ENCODE data around the gene HGS. TPM values are rescaled to one million over a fixed set of nuclear protein-coding genes. Genes with fewer than 3 reads are reported as not detected.

Gene HGS
- total RNA-seq, 4 donors from 2014 or later = 62.9 to 98.3 (median 67.3) TPM

DNA sequence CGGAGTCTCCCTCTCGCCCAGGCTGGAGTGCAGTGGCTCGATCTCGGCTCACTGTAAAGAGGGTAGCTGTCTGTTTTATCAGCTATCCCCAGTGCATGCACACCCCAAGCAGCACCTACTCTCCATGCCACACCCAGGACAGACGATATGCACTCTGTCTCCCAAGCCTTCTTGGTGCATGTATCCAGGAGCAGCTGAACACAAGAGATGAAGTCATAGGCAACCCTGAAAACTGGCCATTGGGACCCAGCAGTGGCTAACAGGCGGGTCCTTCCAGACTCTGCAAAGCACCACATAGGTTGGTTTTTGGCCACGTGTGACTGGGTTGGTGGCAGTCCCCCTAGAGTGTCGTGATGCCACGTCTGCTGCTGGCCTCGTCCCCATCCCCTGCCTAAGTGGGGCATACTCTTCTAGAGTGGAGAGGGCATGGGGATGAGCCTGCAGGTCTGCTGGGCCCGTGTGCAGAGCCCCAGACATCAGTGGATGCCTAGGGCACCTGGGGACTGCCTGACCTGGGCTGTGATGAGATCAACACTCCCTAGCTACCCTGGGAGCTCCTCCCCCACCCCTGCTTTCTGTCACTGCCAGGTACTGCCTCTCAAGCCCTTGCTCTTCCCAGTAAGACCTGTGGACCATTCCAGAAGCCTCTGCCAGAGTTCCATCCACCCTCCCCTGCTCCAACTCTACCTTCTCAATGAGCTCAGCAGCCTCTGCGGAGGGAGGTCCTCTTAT is 36.8 kb upstream of the HGS start:
- DNase-seq = no peak
- H3K27ac ChIP-seq = no peak overlapping the region
- no peak overlapping the region for H3K4me3 ChIP-seq (replicated peaks in 1 of 3)
- no peaks in the 10 kb centered on the region for H3K36me3 ChIP-seq
- no peaks in the 10 kb centered on the region for H3K4me1 ChIP-seq
- no peak for TF ChIP-seq POLR2A (IDR thresholded peaks at IDR 0.05)
- TF ChIP-seq, protein P1, sequence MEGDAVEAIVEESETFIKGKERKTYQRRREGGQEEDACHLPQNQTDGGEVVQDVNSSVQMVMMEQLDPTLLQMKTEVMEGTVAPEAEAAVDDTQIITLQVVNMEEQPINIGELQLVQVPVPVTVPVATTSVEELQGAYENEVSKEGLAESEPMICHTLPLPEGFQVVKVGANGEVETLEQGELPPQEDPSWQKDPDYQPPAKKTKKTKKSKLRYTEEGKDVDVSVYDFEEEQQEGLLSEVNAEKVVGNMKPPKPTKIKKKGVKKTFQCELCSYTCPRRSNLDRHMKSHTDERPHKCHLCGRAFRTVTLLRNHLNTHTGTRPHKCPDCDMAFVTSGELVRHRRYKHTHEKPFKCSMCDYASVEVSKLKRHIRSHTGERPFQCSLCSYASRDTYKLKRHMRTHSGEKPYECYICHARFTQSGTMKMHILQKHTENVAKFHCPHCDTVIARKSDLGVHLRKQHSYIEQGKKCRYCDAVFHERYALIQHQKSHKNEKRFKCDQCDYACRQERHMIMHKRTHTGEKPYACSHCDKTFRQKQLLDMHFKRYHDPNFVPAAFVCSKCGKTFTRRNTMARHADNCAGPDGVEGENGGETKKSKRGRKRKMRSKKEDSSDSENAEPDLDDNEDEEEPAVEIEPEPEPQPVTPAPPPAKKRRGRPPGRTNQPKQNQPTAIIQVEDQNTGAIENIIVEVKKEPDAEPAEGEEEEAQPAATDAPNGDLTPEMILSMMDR (IDR thresholded peaks at IDR 0.05) = no peak
- 60 to 70% methylated on average over 6 to 12 of the region's 12 CpGs for WGBS, 2 donors
- intact Hi-C loops (cut with DNase I) = no loop called here
- peaks cover 6% of the 10 kb centered on the region for H3K27me3 ChIP-seq
- no peaks in the 10 kb centered on the region for H3K9me3 ChIP-seq

DNA sequence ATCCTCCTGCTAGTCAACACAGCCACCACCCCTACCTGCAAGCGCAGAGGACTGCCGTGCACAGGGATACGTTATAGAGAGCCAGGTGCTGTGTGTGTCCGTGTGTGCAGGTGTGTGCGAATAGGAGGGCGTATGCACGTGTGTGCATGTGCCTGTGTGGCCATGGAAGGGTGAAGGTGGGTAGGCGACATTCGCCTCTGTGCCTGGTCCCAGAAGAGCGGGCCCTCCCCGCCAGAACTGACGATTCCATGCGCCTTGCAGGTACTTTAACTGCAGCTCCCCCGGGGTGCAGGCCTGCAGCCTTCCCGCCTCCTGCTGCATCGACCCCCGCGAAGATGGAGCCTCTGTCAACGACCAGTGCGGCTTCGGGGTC is 36.2 kb upstream of the HGS start:
- WGBS, 2 donors = 34 to 43% methylated on average over 12 to 16 of the region's 21 CpGs
- intact Hi-C loops (cut with DNase I) = no loop called here
- no peak for DNase-seq
- Histone ChIP-seq H3K9me3 (no peaks in the 10 kb centered on the region), H3K4me3 (replicated peaks in 1 of 3) (no peak overlapping the region), H3K27me3 (peaks cover 6% of the 10 kb centered on the region), H3K36me3 (no peaks in the 10 kb centered on the region), H3K27ac (no peak overlapping the region), H3K4me1 (no peaks in the 10 kb centered on the region)
- TF ChIP-seq, protein P1 (IDR thresholded peaks at IDR 0.05) = no peak
- TF ChIP-seq POLR2A (IDR thresholded peaks at IDR 0.05) = no peak

DNA sequence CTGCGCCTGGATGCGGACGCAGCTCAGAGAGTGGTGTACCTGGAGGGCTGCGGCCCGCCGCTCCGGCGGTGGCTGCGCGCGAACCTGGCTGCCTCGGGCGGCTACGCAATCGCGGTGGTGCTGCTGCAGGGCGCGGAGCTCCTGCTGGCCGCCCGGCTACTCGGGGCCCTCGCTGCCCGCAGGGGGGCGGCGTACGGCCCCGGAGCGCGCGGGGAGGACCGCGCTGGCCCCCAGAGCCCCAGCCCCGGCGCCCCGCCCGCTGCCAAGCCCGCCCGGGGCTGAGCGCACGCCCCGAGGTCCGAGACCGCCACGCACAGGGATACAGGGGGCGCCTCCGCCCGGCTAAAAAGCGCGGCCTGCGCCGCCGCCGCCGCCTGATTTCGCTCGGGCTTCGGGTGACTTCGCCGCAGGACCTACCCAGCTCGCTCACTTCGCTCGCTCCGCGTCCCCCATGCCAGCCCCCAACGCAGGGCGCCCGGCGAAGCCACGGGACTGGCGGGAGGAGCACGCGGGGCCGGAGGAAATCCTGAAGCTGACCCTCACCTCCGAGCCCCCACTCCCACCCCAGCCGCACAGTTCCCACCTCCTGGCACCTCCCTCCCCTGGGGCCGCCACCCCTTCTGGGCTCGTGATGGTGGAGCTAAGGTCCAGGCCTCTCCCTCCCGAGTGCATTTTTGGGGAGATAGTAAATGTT is 35.7 kb upstream of the HGS start:
- no peaks in the 10 kb centered on the region for H3K4me1 ChIP-seq
- no peaks in the 10 kb centered on the region for H3K36me3 ChIP-seq
- no peak overlapping the region for H3K27ac ChIP-seq
- no peak overlapping the region for H3K4me3 ChIP-seq (replicated peaks in 1 of 3)
- no peaks in the 10 kb centered on the region for H3K9me3 ChIP-seq
- WGBS, 2 donors = 0 to 9% methylated on average over 1 to 46 of the region's 78 CpGs
- TF ChIP-seq, protein P1 (IDR thresholded peaks at IDR 0.05) = no peak
- no peak for TF ChIP-seq POLR2A (IDR thresholded peaks at IDR 0.05)
- H3K27me3 ChIP-seq = peaks cover 6% of the 10 kb centered on the region
- intact Hi-C loops (cut with DNase I) = no loop called here
- no peak for DNase-seq

DNA sequence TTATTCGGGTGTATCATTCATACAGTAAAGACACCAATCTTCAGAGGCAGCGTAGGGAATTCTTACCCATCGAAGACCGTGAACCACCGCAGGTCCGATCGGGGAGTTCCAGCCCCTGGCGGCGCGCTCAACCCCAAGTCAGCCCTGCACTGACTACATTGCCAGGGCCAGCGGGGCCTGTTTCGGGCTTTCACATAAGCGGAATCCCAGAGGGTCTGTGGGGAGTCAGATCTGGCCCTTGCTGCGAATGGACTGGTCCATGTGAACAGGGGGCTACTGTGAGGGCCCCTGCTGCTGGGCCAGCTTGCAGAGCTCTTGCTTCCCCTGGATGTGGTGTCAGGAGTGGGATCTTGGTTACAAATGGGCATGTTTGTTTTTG is 35.1 kb upstream of the HGS start:
- no peaks in the 10 kb centered on the region for H3K36me3 ChIP-seq
- no peaks in the 10 kb centered on the region for H3K4me1 ChIP-seq
- peaks cover 6% of the 10 kb centered on the region for H3K27me3 ChIP-seq
- 61 to 65% methylated on average over 14 of the region's 14 CpGs for WGBS, 2 donors
- H3K27ac ChIP-seq = no peak overlapping the region
- H3K9me3 ChIP-seq = no peaks in the 10 kb centered on the region
- no peak for DNase-seq
- intact Hi-C loops (cut with DNase I) = no loop called here
- no peak overlapping the region for H3K4me3 ChIP-seq (replicated peaks in 1 of 3)
- TF ChIP-seq POLR2A (IDR thresholded peaks at IDR 0.05) = no peak
- TF ChIP-seq, protein P1 (IDR thresholded peaks at IDR 0.05) = no peak

DNA sequence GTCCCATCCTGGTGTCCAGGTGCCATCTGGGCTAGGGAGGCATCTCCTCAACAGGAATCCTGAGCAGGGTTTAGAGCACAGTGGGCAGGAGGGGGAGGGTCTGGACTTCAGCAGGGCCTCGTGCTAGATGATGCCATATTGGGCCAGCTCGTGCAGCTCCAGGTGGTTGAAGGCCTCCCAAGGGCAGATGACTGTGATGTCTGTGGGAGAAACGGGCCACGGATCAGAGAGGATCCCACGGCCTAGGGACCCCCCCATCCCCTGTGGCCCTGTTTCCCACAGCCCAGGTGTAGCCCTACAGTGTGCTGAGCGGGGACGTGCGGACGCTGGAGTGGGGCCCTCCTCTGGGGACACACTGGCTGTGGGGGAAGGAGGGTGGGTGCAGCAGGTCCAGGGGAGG is 32.9 kb upstream of the HGS start:
- 79 to 83% methylated on average over 6 to 9 of the region's 9 CpGs for WGBS, 2 donors
- TF ChIP-seq, protein P1 (IDR thresholded peaks at IDR 0.05) = no peak
- TF ChIP-seq POLR2A (IDR thresholded peaks at IDR 0.05) = no peak
- Histone ChIP-seq H3K4me3 (replicated peaks in 1 of 3) (no peak overlapping the region), H3K27ac (no peak overlapping the region), H3K4me1 (no peaks in the 10 kb centered on the region), H3K36me3 (no peaks in the 10 kb centered on the region), H3K9me3 (no peaks in the 10 kb centered on the region), H3K27me3 (peaks cover 6% of the 10 kb centered on the region)
- intact Hi-C loops (cut with DNase I) = no loop called here
- DNase-seq = no peak

Measured in thyroid gland (tissue), 4 donors.